Measurements from ENCODE around the gene UBE2Z. TPM values are rescaled to one million over a fixed set of nuclear protein-coding genes. Genes with fewer than 3 reads are reported as not detected.

Gene UBE2Z
- total RNA-seq, 2 experiments from 2014 or later = 52.3 to 81.1 TPM

- TF ChIP-seq EZH2phosphoT487 (IDR thresholded peaks at IDR 0.05; ENCODE audit: borderline replicate concordance, low read depth, low read length) = no peak
- TF ChIP-seq, protein P1, sequence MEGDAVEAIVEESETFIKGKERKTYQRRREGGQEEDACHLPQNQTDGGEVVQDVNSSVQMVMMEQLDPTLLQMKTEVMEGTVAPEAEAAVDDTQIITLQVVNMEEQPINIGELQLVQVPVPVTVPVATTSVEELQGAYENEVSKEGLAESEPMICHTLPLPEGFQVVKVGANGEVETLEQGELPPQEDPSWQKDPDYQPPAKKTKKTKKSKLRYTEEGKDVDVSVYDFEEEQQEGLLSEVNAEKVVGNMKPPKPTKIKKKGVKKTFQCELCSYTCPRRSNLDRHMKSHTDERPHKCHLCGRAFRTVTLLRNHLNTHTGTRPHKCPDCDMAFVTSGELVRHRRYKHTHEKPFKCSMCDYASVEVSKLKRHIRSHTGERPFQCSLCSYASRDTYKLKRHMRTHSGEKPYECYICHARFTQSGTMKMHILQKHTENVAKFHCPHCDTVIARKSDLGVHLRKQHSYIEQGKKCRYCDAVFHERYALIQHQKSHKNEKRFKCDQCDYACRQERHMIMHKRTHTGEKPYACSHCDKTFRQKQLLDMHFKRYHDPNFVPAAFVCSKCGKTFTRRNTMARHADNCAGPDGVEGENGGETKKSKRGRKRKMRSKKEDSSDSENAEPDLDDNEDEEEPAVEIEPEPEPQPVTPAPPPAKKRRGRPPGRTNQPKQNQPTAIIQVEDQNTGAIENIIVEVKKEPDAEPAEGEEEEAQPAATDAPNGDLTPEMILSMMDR (conservative IDR thresholded peaks at IDR 0.05; ENCODE audit: low read length) = no peak
- Histone ChIP-seq H3K4me3 (ENCODE audit: low read depth, low read length, poor library complexity, severe bottlenecking) (no peak overlapping the region), H3K4me2 (ENCODE audit: low read length) (no peak overlapping the region), H4K20me1 (ENCODE audit: insufficient read depth, low read length) (no peaks in the 10 kb centered on the region), H3K4me1 (ENCODE audit: insufficient read depth, low read length, poor library complexity, severe bottlenecking) (no peaks in the 10 kb centered on the region), H3K27ac (ENCODE audit: low read depth, low read length, poor library complexity, severe bottlenecking) (no peak overlapping the region), H3K79me2 (ENCODE audit: insufficient read depth, low read depth, low read length) (no peaks in the 10 kb centered on the region), H2AFZ (ENCODE audit: low read length) (no peak overlapping the region), H3K36me3 (ENCODE audit: insufficient read depth, low read length) (no peaks in the 10 kb centered on the region), H3K9me3 (ENCODE audit: low read length) (no peaks in the 10 kb centered on the region), H3K9me2 (ENCODE audit: insufficient read depth, low read length) (no peaks in the 10 kb centered on the region)
- POLR2A ChIA-PET = interaction anchor here (1.1 kb wide), 1 partner anchor 31 kb away, joined by 3 read pairs; no protein-coding TSS in a partner anchor
- CTCF ChIA-PET (ENCODE audit: unreplicated experiment) = no interaction called here
- DNase-seq (ENCODE audit: low spot score) = no peak
- no TSS peak for BruUV-seq (replicated peaks)
- intact Hi-C loops (cut with micrococcal nuclease; ENCODE audit: unreplicated experiment) = no loop called here
Observed at GRCh38 chr17:48961516-48962233, 53.5 kb downstream of the UBE2Z start.

DNA sequence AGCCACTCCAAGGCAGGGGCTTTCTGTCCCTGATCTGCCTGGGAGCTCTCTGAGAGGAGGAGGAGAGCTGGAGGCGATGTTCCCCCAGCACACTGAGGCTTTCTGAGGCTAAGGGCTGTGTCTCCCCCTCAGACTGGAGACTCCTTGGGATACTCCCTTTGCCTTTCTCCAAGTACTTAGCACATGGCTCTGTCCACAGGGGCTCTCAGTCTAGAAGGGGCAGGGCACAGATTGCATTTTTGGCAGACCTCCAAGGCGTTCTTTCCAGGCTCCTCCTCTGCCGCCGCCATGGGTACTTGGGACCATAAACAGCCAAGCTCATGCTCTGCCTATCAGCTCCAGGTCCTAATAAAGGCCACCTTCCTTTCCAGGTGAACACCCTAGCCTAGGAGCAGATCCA lies 62.0 kb downstream of the UBE2Z start:
- Histone ChIP-seq H3K9me3 (ENCODE audit: low read length) (no peaks in the 10 kb centered on the region), H3K4me3 (ENCODE audit: low read depth, low read length, poor library complexity, severe bottlenecking) (no peak overlapping the region), H3K9me2 (ENCODE audit: insufficient read depth, low read length) (no peaks in the 10 kb centered on the region), H2AFZ (ENCODE audit: low read length) (no peak overlapping the region), H3K36me3 (ENCODE audit: insufficient read depth, low read length) (no peaks in the 10 kb centered on the region), H4K20me1 (ENCODE audit: insufficient read depth, low read length) (no peaks in the 10 kb centered on the region), H3K79me2 (ENCODE audit: insufficient read depth, low read depth, low read length) (no peaks in the 10 kb centered on the region), H3K4me1 (ENCODE audit: insufficient read depth, low read length, poor library complexity, severe bottlenecking) (no peaks in the 10 kb centered on the region), H3K27ac (ENCODE audit: low read depth, low read length, poor library complexity, severe bottlenecking) (no peak overlapping the region), H3K4me2 (ENCODE audit: low read length) (no peak overlapping the region)
- no TSS peak for BruUV-seq (replicated peaks)
- TF ChIP-seq, protein P1 (conservative IDR thresholded peaks at IDR 0.05; ENCODE audit: low read length) = no peak
- TF ChIP-seq EZH2phosphoT487 (IDR thresholded peaks at IDR 0.05; ENCODE audit: borderline replicate concordance, low read depth, low read length) = no peak
- ChIA-PET CTCF (ENCODE audit: unreplicated experiment) (no interaction called here), POLR2A (no interaction called here)
- DNase-seq (ENCODE audit: low spot score) = no peak
- intact Hi-C loops (cut with micrococcal nuclease; ENCODE audit: unreplicated experiment) = no loop called here

DNA sequence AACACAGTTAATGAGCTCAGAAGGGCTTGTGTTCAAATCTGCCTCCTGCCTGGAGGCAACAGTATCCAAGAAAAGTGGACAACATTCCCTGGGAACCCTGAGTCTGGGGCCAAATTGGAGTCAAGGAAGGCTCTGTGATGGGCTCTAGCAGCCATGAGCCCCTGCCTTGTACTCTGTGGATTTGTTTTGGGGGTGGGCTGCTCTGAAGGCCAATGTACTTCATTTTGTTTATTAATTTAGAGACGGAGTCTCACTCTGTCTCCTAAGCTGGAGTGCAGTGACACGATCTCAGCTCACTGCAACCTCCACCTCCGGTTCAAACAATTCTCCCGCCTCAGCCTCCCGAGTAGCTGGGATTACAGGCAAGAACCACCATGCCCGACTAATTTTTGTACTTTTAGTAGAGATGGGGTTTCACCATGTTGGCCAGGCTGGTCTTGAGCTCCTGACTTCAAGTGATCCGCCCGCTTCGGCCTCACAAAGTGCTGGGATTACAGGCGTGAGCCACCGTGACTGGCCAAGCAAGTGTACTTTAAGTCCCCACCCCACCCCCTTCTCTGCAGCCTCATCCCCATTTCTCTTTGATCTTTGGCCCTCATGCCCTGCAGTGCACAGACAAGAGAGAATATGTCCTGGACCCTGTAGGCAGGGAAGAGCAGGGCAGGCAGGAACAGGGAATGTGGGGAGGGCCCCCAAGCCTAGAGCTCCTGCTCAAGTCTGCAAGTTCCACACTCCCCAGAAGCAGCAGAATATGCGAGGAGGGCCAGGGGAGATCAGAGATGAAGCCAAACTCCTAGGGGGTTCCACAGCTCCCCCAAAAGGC lies 62.9 kb downstream of the UBE2Z start:
- POLR2A ChIA-PET = no interaction called here

More for the DNA sequence above, 62.9 kb downstream of the UBE2Z start:
- CTCF ChIA-PET (ENCODE audit: unreplicated experiment) = no interaction called here
- DNase-seq (ENCODE audit: low spot score) = no peak
- Histone ChIP-seq H3K9me2 (ENCODE audit: insufficient read depth, low read length) (no peaks in the 10 kb centered on the region), H3K79me2 (ENCODE audit: insufficient read depth, low read depth, low read length) (no peaks in the 10 kb centered on the region), H3K9me3 (ENCODE audit: low read length) (no peaks in the 10 kb centered on the region), H4K20me1 (ENCODE audit: insufficient read depth, low read length) (no peaks in the 10 kb centered on the region), H3K36me3 (ENCODE audit: insufficient read depth, low read length) (no peaks in the 10 kb centered on the region), H3K4me2 (ENCODE audit: low read length) (no peak overlapping the region), H3K4me3 (ENCODE audit: low read depth, low read length, poor library complexity, severe bottlenecking) (no peak overlapping the region), H3K4me1 (ENCODE audit: insufficient read depth, low read length, poor library complexity, severe bottlenecking) (no peaks in the 10 kb centered on the region), H2AFZ (ENCODE audit: low read length) (no peak overlapping the region), H3K27ac (ENCODE audit: low read depth, low read length, poor library complexity, severe bottlenecking) (no peak overlapping the region)
- BruUV-seq (replicated peaks) = no TSS peak
- no peak for TF ChIP-seq EZH2phosphoT487 (IDR thresholded peaks at IDR 0.05; ENCODE audit: borderline replicate concordance, low read depth, low read length)
- TF ChIP-seq, protein P1 (conservative IDR thresholded peaks at IDR 0.05; ENCODE audit: low read length) = no peak
- intact Hi-C loops (cut with micrococcal nuclease; ENCODE audit: unreplicated experiment) = no loop called here
